CD14-positive monocyte (primary cell): ENCODE data around the gene REEP2. TPM values are rescaled to one million over a fixed set of nuclear protein-coding genes. Genes with fewer than 3 reads are reported as not detected.

Experiments used
- DNase-seq, 3 donors: peaks; one replicate each; pipeline ENCODE4 v3.0.0-alpha.2; 2011 to 2022
- H2AFZ ChIP-seq: 2 replicates; pipeline ENCODE4 v1.6.0; 2012; ENCODE audit warnings: mild to moderate bottlenecking, low read depth, low read length, inconsistent platforms; ENCODE audit not compliant: insufficient read depth, poor library complexity, severe bottlenecking
- H3K27ac ChIP-seq, 2 donors: 1 replicate in 1 of 2; 2 replicates in 1 of 2; pipeline ENCODE4 v1.5.1; 2012 to 2013; ENCODE audit warnings: low read length in 2 of 2, control low read depth in 1 of 2, inconsistent platforms in 1 of 2, low read depth in 1 of 2, mild to moderate bottlenecking in 1 of 2
- H3K27me3 ChIP-seq, 2 donors: one replicate each; pipeline versions ENCODE4 v1.6.0 to v1.6.1; 2011 to 2013; ENCODE audit warnings: low read length in 2 of 2; ENCODE audit not compliant: control insufficient read depth in 2 of 2, insufficient read depth in 2 of 2
- H3K36me3 ChIP-seq, 2 donors: replicated peaks in 1 of 2; 1 replicate in 1 of 2; 2 replicates in 1 of 2; pipeline versions ENCODE4 v1.5.1 to v1.6.1; 2012 to 2013; ENCODE audit warnings: low read length in 2 of 2, control low read depth in 1 of 2, inconsistent platforms in 1 of 2, mild to moderate bottlenecking in 1 of 2; ENCODE audit not compliant: insufficient read depth in 2 of 2, control insufficient read depth in 1 of 2
- H3K4me1 ChIP-seq, 2 donors: 1 replicate in 1 of 2; 2 replicates in 1 of 2; pipeline versions ENCODE4 v1.5.1 to v1.6.1; 2012 to 2013; ENCODE audit warnings: low read length in 2 of 2, control low read depth in 1 of 2, inconsistent platforms in 1 of 2, mild to moderate bottlenecking in 1 of 2, moderate library complexity in 1 of 2; ENCODE audit not compliant: insufficient read depth in 2 of 2, control insufficient read depth in 1 of 2
- H3K4me2 ChIP-seq: replicated peaks from 2 replicates; pipeline ENCODE3; 2012; ENCODE audit warnings: low read length, moderate library complexity, mild to moderate bottlenecking; ENCODE audit not compliant: poor library complexity, severe bottlenecking; ENCODE audit errors: extremely low read depth
- H3K4me3 ChIP-seq, 3 experiments: fragments of 200-600 bp in 1 of 3; sonication (generic) in 1 of 3; replicated peaks in 1 of 3; 1 replicate in 2 of 3; 2 replicates in 1 of 3; pipeline ENCODE4 v1.5.1; 2011 to 2013; ENCODE audit warnings: low read length in 3 of 3, mild to moderate bottlenecking in 3 of 3, control low read depth in 2 of 3, low read depth in 2 of 3, inconsistent platforms in 1 of 3, moderate library complexity in 1 of 3
- H3K79me2 ChIP-seq: 2 replicates; pipeline ENCODE4 v1.6.0; 2012; ENCODE audit warnings: mild to moderate bottlenecking, control low read depth, inconsistent platforms, low read length, moderate library complexity; ENCODE audit not compliant: insufficient read depth
- H3K9ac ChIP-seq: 2 replicates; pipeline ENCODE4 v1.6.0; 2017; ENCODE audit warnings: low read length, mild to moderate bottlenecking; ENCODE audit not compliant: insufficient read depth, poor library complexity, severe bottlenecking
- H3K9me3 ChIP-seq, 2 donors: replicated peaks in 1 of 2; 1 replicate in 1 of 2; 2 replicates in 1 of 2; pipeline versions ENCODE4 v1.5.1 to v1.6.1; 2012 to 2013; ENCODE audit warnings: low read length in 2 of 2, control low read depth in 1 of 2; ENCODE audit not compliant: control insufficient read depth in 1 of 2, insufficient read depth in 1 of 2
- H4K20me1 ChIP-seq: 2 replicates; pipeline ENCODE4 v1.6.0; 2012; ENCODE audit warnings: mild to moderate bottlenecking, low read length, control low read depth, moderate library complexity; ENCODE audit not compliant: insufficient read depth
- H3K27ac Mint-ChIP-seq, 7 donors: one replicate each; pipeline ENCODE4 v1.8.0; 2020; ENCODE audit warnings: mild to moderate bottlenecking in 7 of 7, mixed read lengths in 7 of 7, moderate library complexity in 6 of 7, inconsistent platforms in 2 of 7
- H3K27me3 Mint-ChIP-seq, 3 donors: one replicate each; pipeline ENCODE4 v1.8.0; 2021 to 2022; ENCODE audit warnings: low read depth in 3 of 3, mild to moderate bottlenecking in 3 of 3, mixed read lengths in 3 of 3, moderate library complexity in 3 of 3, inconsistent platforms in 1 of 3
- H3K36me3 Mint-ChIP-seq, 2 donors: one replicate each; pipeline ENCODE4 v1.8.0; 2020; ENCODE audit warnings: mixed read lengths in 2 of 2, inconsistent platforms in 1 of 2, mild to moderate bottlenecking in 1 of 2
- H3K4me1 Mint-ChIP-seq: one replicate; pipeline ENCODE4 v1.8.0; 2020; ENCODE audit warnings: mild to moderate bottlenecking, mixed read lengths
- H3K4me3 Mint-ChIP-seq, 2 donors: one replicate each; pipeline ENCODE4 v1.8.0; 2020; ENCODE audit warnings: mild to moderate bottlenecking in 2 of 2, mixed read lengths in 2 of 2, moderate library complexity in 1 of 2
- H3K9me3 Mint-ChIP-seq, 7 donors: one replicate each; pipeline ENCODE4 v1.8.0; 2020 to 2022; ENCODE audit warnings: mixed read lengths in 7 of 7, mild to moderate bottlenecking in 6 of 7, moderate library complexity in 6 of 7, inconsistent platforms in 2 of 7
- WGBS: methylation state at CpG from one replicate; pipeline ENCODE4 v1.1.5; 2013; ENCODE audit warnings: missing lambda C conversion rate; ENCODE audit not compliant: insufficient coverage; 5-methylcytosine and 5-hydroxymethylcytosine counted together
- intact Hi-C, 2 donors: fragments of 100-400 bp; cut with micrococcal nuclease; formaldehyde crosslinking; loops; one replicate each; pipeline versions ENCODE4 v1.15.0 to v1.15.1; 2023
- polyA plus RNA-seq, 3 donors: library from polyadenylated mRNA; depleted of rRNA in 1 of 3; unstranded in 2 of 3; stranded (reverse) in 1 of 3; fragments of 300-500 nt in 2 of 3; fragments of >200 nt in 1 of 3; fragmentation: Illumina TruSeq in 2 of 3; gene quantifications; 1 replicate in 2 of 3; 2 replicates in 1 of 3; pipeline ENCODE4 v1.2.3, GENCODE V29; 2012 to 2021
- TF ChIP-seq, protein P1 (sequence below): fragments of 200-600 bp; IDR thresholded peaks from one replicate; pipeline ENCODE4 v1.8.0; 2022; ENCODE audit warnings: antibody characterized with exemption, mild to moderate bottlenecking

REEP2 gene
- polyA plus RNA-seq, 3 donors, result not detected

DNA sequence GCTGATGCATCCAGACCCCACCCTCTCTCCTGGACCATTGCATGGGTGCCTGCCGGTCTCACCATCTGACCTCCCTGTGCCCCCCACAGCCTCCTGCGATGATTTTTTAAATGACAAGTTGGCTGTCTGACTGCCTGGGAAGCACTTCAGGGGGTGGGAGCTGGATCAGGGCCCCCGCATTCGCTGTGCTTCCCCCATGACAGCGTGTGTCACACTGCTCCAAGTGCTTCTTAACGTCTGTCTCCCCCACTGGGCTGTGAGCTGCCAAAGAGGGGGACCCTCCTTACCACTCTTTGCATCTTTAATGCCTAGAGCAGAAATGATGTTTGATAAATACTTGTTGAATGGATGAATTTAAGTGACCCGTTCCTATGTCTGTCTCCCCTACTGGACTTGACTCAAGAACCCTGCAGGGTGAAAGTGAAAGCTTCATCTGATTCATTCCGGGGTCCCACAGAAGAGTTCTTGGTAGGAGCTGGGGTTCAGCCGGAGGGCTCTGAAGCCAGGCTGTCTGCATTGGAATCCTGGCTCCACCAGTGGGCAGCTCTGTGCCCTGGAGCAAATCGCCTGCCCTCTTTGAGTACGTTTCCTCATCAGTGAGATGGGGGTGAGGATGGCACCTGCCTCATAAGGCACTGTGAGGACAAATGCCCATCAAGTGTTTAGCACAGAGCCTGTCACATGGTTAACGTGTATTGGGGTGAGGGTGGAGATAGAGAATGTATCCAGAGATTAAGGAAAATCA lies 18.8 kb downstream of the REEP2 start:
- H3K27me3 Mint-ChIP-seq, result peaks cover 0 to 9% (median 3%) of the 10 kb centered on the region in 3 donors
- H3K36me3 Mint-ChIP-seq, result peaks cover 0 to 7% of the 10 kb centered on the region in 2 donors
- Histone ChIP-seq H3K4me3 (no peak overlapping the region), H3K79me2 (no peaks in the 10 kb centered on the region), H3K27me3 (no peaks in the 10 kb centered on the region), H3K27ac (no peak overlapping the region), H2AFZ (peak overlapping the region; percentile 32), H3K4me1 (peaks cover 18 to 20% of the 10 kb centered on the region in 2 donors), H3K36me3 (no peaks in the 10 kb centered on the region), H4K20me1 (no peaks in the 10 kb centered on the region), H3K9me3 (no peaks in the 10 kb centered on the region), H3K9ac (no peak overlapping the region), H3K4me2 (no peak overlapping the region)
- WGBS, result 68% methylated on average over 10 of the region's 12 CpGs
- H3K9me3 Mint-ChIP-seq, result peaks cover 0 to 1% (median 0%) of the 10 kb centered on the region in 7 donors
- no peak overlapping the region for H3K4me3 Mint-ChIP-seq
- H3K4me1 Mint-ChIP-seq, result peaks cover 23% of the 10 kb centered on the region
- intact Hi-C loops, result no loop called here
- TF ChIP-seq, protein P1, sequence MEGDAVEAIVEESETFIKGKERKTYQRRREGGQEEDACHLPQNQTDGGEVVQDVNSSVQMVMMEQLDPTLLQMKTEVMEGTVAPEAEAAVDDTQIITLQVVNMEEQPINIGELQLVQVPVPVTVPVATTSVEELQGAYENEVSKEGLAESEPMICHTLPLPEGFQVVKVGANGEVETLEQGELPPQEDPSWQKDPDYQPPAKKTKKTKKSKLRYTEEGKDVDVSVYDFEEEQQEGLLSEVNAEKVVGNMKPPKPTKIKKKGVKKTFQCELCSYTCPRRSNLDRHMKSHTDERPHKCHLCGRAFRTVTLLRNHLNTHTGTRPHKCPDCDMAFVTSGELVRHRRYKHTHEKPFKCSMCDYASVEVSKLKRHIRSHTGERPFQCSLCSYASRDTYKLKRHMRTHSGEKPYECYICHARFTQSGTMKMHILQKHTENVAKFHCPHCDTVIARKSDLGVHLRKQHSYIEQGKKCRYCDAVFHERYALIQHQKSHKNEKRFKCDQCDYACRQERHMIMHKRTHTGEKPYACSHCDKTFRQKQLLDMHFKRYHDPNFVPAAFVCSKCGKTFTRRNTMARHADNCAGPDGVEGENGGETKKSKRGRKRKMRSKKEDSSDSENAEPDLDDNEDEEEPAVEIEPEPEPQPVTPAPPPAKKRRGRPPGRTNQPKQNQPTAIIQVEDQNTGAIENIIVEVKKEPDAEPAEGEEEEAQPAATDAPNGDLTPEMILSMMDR, result no peak
- H3K27ac Mint-ChIP-seq, result peak overlapping the region in 1 of 7 donors; percentile 20
- DNase-seq, result no peak

DNA sequence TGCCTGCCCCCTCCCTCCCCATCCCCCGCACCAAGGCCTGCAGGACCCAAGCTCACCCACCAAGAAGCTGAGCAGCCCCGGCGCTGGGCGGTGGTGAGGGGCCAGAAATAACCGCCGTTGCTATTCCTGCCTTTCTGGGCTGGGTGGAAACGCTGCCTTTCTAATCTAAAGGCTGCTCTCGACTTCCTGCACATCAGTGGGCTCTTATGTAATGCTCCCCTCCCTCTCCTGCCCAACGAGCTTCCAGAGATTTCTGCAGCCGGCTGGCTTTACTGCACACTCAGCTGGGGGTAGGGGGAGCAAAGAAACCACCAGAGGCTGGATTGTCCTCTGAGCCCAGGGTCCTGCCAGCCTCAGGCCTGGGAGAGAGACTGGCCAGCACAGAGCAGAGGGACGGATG lies 19.5 kb downstream of the REEP2 start:
- WGBS, result 30% methylated on average over 4 of the region's 11 CpGs
- H3K36me3 ChIP-seq, result no peaks in the 10 kb centered on the region
- H4K20me1 ChIP-seq, result no peaks in the 10 kb centered on the region
- Mint-ChIP-seq H3K4me3 (no peak overlapping the region), H3K9me3 (peaks cover 0 to 1% (median 0%) of the 10 kb centered on the region in 7 donors), H3K27ac (peak overlapping the region in 2 of 7 donors; percentile 46 to 84), H3K36me3 (peaks cover 0 to 7% of the 10 kb centered on the region in 2 donors), H3K4me1 (peaks cover 26% of the 10 kb centered on the region), H3K27me3 (peaks cover 0 to 9% (median 3%) of the 10 kb centered on the region in 3 donors)
- DNase-seq, result no peak
- H3K4me2 ChIP-seq, result no peak overlapping the region
- no peak overlapping the region for H3K27ac ChIP-seq
- TF ChIP-seq, protein P1, result no peak
- no peaks in the 10 kb centered on the region for H3K79me2 ChIP-seq
- peaks cover 20 to 23% of the 10 kb centered on the region in 2 donors for H3K4me1 ChIP-seq
- H3K9ac ChIP-seq, result no peak overlapping the region
- H3K9me3 ChIP-seq, result no peaks in the 10 kb centered on the region
- H3K4me3 ChIP-seq, result no peak overlapping the region
- intact Hi-C loops, result no loop called here
- no peaks in the 10 kb centered on the region for H3K27me3 ChIP-seq
- peak overlapping the region; percentile 32 for H2AFZ ChIP-seq
